ENCODE data around the gene EIF5AL1. TPM values are rescaled to one million over a fixed set of nuclear protein-coding genes. Genes with fewer than 3 reads are reported as not detected.
A peak's percentile ranks its signal among the peaks of the same experiment; 100 is the strongest.

Gene EIF5AL1
- total RNA-seq, 1 donor from 2014 or later: 0.34 TPM

DNA sequence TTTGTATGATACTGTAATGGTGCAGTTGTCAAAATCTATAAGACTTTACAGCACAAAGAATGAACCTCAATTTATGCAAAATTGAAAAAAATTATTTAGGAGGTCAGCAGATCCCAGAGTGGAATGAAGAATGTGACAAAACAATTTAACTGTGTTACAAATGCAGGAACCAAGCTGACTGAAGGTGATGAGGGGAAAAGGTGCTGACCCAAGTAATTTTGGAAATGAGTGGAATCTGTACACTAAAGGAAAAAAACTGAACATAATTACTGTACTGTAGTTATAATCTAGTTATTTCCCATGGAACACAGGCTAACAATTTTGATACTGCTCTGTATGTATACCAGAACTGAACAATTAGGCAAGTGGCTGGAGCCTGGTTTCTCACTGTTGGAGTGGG is 35.7 kb upstream of the EIF5AL1 start:
- DNase-seq (ENCODE audit: low spot score): no peak
- H3K27me3 Mint-ChIP-seq (ENCODE audit: insufficient read depth): peaks cover 38% of the 10 kb centered on the region
- no peak overlapping the region for H3K4me3 Mint-ChIP-seq
- H3K27ac Mint-ChIP-seq: no peak overlapping the region
- intact Hi-C loops (cut with micrococcal nuclease): no loop called here
- H3K36me3 Mint-ChIP-seq (ENCODE audit: low read depth): no peaks in the 10 kb centered on the region
- no peaks in the 10 kb centered on the region for H3K9me3 Mint-ChIP-seq
- no peaks in the 10 kb centered on the region for H3K4me1 Mint-ChIP-seq (ENCODE audit: low read depth)

GRCh38 chr10:79477456-79477855 is 34.9 kb upstream of the EIF5AL1 start:
- no peaks in the 10 kb centered on the region for H3K36me3 Mint-ChIP-seq (ENCODE audit: low read depth)
- peaks cover 31% of the 10 kb centered on the region for H3K27me3 Mint-ChIP-seq (ENCODE audit: insufficient read depth)
- H3K27ac Mint-ChIP-seq: no peak overlapping the region
- DNase-seq (ENCODE audit: low spot score): no peak
- H3K4me1 Mint-ChIP-seq (ENCODE audit: low read depth): no peaks in the 10 kb centered on the region
- intact Hi-C loops (cut with micrococcal nuclease): no loop called here
- no peaks in the 10 kb centered on the region for H3K9me3 Mint-ChIP-seq
- H3K4me3 Mint-ChIP-seq: no peak overlapping the region

- intact Hi-C loops (cut with micrococcal nuclease): no loop called here
- Mint-ChIP-seq H3K4me3 (no peak overlapping the region), H3K27me3 (ENCODE audit: insufficient read depth) (peaks cover 22% of the 10 kb centered on the region), H3K4me1 (ENCODE audit: low read depth) (no peaks in the 10 kb centered on the region), H3K36me3 (ENCODE audit: low read depth) (no peaks in the 10 kb centered on the region), H3K9me3 (no peaks in the 10 kb centered on the region), H3K27ac (no peak overlapping the region)
- DNase-seq (ENCODE audit: low spot score): no peak
Measured at GRCh38 chr10:79479283-79479909, 32.9 kb upstream of the EIF5AL1 start.

DNA sequence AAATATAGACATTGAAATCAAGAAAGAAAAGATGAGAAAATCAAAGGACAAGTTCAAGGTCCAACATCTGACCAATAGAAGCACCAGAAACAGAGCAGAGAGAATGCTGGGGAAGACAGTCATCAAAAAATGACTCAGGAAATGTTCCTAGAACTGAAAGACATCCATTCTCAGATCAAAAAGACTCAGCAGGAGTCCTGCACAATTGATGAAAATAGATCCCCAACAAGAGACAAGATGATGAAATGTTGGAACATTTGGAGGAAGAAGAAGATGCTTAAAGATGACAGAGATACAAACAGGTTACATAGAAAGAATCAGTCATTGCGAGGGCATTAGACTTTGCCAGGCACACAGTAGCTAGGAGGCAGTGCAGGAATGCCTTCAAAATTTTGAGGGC is 30.0 kb upstream of the EIF5AL1 start:
- Mint-ChIP-seq H3K4me3 (no peak overlapping the region), H3K27me3 (ENCODE audit: insufficient read depth) (peaks cover 16% of the 10 kb centered on the region), H3K27ac (no peak overlapping the region), H3K9me3 (no peaks in the 10 kb centered on the region), H3K4me1 (ENCODE audit: low read depth) (no peaks in the 10 kb centered on the region), H3K36me3 (ENCODE audit: low read depth) (no peaks in the 10 kb centered on the region)
- intact Hi-C loops (cut with micrococcal nuclease): no loop called here
- no peak for DNase-seq (ENCODE audit: low spot score)

DNA sequence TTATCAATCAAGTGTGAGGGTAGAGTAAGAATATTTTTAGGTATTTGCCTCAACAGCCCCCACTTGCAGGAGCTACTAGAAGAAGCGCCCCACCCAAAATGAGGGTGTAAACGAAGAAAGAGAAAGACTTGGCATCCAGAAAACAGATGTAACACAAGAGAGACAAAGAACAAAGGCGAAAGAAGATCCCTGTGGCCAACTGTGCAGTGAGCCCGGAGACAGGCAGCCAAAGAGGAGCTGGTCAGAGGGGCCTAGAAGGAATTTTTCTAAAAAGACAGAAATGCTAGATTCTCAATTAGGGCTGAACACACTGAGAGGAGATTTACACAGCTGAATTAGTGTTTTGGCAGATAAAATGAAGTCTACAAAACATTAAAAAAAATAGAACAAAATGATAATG is 29.6 kb upstream of the EIF5AL1 start:
- no peak overlapping the region for H3K4me3 Mint-ChIP-seq
- DNase-seq (ENCODE audit: low spot score): no peak
- intact Hi-C loops (cut with micrococcal nuclease): no loop called here
- no peaks in the 10 kb centered on the region for H3K4me1 Mint-ChIP-seq (ENCODE audit: low read depth)
- H3K36me3 Mint-ChIP-seq (ENCODE audit: low read depth): no peaks in the 10 kb centered on the region
- peaks cover 13% of the 10 kb centered on the region for H3K27me3 Mint-ChIP-seq (ENCODE audit: insufficient read depth)
- H3K9me3 Mint-ChIP-seq: no peaks in the 10 kb centered on the region
- no peak overlapping the region for H3K27ac Mint-ChIP-seq

DNA sequence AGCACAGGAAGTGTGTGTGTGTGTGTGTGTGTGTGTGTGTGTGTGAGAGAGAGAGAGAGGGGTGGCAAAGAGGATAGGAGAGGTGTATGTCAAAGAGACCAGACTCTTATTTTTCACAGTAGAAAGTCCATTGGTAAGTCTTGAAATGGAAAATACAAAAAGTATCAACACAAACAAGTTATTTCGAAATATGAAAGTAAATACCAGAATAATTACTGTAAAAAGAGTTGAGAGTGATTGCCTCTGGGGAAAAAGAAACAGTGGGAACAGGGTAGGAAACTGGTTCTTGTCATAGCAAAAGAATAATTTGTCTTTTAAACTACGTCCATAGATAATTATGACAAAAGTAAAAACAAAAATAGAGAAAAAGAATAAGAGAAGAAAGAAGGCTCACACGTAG is 29.0 kb upstream of the EIF5AL1 start:
- no peak overlapping the region for H3K27ac Mint-ChIP-seq
- no peaks in the 10 kb centered on the region for H3K4me1 Mint-ChIP-seq (ENCODE audit: low read depth)
- no peaks in the 10 kb centered on the region for H3K9me3 Mint-ChIP-seq
- no peak for DNase-seq (ENCODE audit: low spot score)
- H3K4me3 Mint-ChIP-seq: no peak overlapping the region
- H3K36me3 Mint-ChIP-seq (ENCODE audit: low read depth): no peaks in the 10 kb centered on the region
- H3K27me3 Mint-ChIP-seq (ENCODE audit: insufficient read depth): peaks cover 15% of the 10 kb centered on the region
- intact Hi-C loops (cut with micrococcal nuclease): no loop called here

DNA sequence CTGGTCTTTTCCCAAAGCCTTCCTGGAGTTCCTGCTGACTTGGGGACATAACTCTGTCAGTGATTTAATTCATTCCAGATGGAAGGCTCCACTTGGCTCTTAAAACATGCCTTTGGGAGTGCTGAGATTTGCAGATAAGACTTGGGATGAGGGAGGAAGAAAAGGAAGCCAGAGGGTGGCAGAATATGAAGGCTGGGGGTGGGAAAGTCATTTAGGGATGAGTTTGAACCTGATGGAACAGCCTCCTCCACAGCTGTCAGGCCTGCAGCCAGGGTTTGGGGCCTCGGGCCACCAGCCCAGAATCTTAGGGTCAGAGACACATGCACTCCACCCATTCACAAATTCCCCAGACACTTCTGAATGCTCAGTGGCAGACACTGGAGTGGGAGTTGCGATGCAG is 28.4 kb upstream of the EIF5AL1 start:
- Mint-ChIP-seq H3K4me1 (ENCODE audit: low read depth) (no peaks in the 10 kb centered on the region), H3K27me3 (ENCODE audit: insufficient read depth) (peaks cover 13% of the 10 kb centered on the region), H3K36me3 (ENCODE audit: low read depth) (no peaks in the 10 kb centered on the region), H3K27ac (no peak overlapping the region), H3K4me3 (no peak overlapping the region), H3K9me3 (no peaks in the 10 kb centered on the region)
- DNase-seq (ENCODE audit: low spot score): no peak
- intact Hi-C loops (cut with micrococcal nuclease): no loop called here

DNA sequence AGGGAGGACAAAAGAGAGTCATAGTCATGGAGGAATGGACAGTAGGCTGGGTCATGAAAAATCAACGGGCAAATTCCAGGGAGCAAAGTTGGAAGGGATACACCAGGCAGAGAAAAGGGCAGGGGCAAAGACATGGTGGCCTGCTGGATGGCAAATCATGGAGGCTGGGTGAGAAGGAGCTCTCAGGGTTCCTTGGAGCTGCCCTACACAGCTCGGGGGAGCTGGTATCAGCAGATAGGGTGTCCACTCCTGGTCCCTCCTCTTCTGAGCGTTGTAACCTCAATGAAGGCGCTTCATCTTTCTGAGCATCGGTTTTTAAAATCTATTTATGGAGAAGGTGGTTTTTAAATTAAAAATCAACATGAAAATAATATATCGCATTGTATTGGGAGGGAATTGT is 27.9 kb upstream of the EIF5AL1 start:
- intact Hi-C loops (cut with micrococcal nuclease): no loop called here
- no peak for DNase-seq (ENCODE audit: low spot score)
- H3K4me3 Mint-ChIP-seq: no peak overlapping the region
- no peak overlapping the region for H3K27ac Mint-ChIP-seq
- peaks cover 13% of the 10 kb centered on the region for H3K27me3 Mint-ChIP-seq (ENCODE audit: insufficient read depth)
- no peaks in the 10 kb centered on the region for H3K4me1 Mint-ChIP-seq (ENCODE audit: low read depth)
- no peaks in the 10 kb centered on the region for H3K9me3 Mint-ChIP-seq
- H3K36me3 Mint-ChIP-seq (ENCODE audit: low read depth): no peaks in the 10 kb centered on the region

GRCh38 chr10:79487296-79488194 is 24.8 kb upstream of the EIF5AL1 start:
- H3K27ac Mint-ChIP-seq: no peak overlapping the region
- H3K27me3 Mint-ChIP-seq (ENCODE audit: insufficient read depth): peaks cover 11% of the 10 kb centered on the region
- no peaks in the 10 kb centered on the region for H3K9me3 Mint-ChIP-seq
- no peaks in the 10 kb centered on the region for H3K4me1 Mint-ChIP-seq (ENCODE audit: low read depth)
- DNase-seq (ENCODE audit: low spot score): peak; percentile 15
- intact Hi-C loops (cut with micrococcal nuclease): loop anchor here (1.0 kb wide), 1 partner anchor 113 kb away; no protein-coding TSS in a partner anchor
- no peak overlapping the region for H3K4me3 Mint-ChIP-seq
- H3K36me3 Mint-ChIP-seq (ENCODE audit: low read depth): no peaks in the 10 kb centered on the region

DNA sequence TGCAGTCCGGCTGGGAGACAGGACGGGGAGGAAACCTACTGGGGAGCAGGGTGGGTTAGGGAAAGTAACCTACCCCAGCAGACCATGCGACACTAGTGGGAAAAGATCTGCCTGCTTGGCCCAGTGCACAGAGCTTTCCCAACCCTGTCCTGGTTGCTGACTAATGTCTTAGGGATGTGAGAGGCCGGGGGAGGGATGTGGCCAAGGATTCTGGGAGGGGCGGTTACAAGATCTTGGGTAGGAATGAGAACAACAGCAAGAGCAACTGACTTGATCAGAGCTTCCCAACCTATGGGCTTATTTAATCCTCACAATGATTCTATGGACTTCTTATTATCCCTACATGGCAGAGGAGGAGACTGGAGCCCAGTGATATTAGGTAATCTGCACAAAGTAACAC is 24.0 kb upstream of the EIF5AL1 start:
- no peaks in the 10 kb centered on the region for H3K36me3 Mint-ChIP-seq (ENCODE audit: low read depth)
- intact Hi-C loops (cut with micrococcal nuclease): no loop called here
- H3K4me3 Mint-ChIP-seq: no peak overlapping the region
- H3K27ac Mint-ChIP-seq: no peak overlapping the region
- H3K27me3 Mint-ChIP-seq (ENCODE audit: insufficient read depth): peaks cover 11% of the 10 kb centered on the region
- DNase-seq (ENCODE audit: low spot score): no peak
- no peaks in the 10 kb centered on the region for H3K9me3 Mint-ChIP-seq
- H3K4me1 Mint-ChIP-seq (ENCODE audit: low read depth): no peaks in the 10 kb centered on the region

- H3K4me3 Mint-ChIP-seq: no peak overlapping the region
- H3K9me3 Mint-ChIP-seq: no peaks in the 10 kb centered on the region
- no peak overlapping the region for H3K27ac Mint-ChIP-seq
- H3K27me3 Mint-ChIP-seq (ENCODE audit: insufficient read depth): peaks cover 11% of the 10 kb centered on the region
- intact Hi-C loops (cut with micrococcal nuclease): no loop called here
- H3K4me1 Mint-ChIP-seq (ENCODE audit: low read depth): no peaks in the 10 kb centered on the region
- no peak for DNase-seq (ENCODE audit: low spot score)
- no peaks in the 10 kb centered on the region for H3K36me3 Mint-ChIP-seq (ENCODE audit: low read depth)
Measured at GRCh38 chr10:79488870-79489269, 23.5 kb upstream of the EIF5AL1 start.

GRCh38 chr10:79490400-79491142 is 21.8 kb upstream of the EIF5AL1 start:
- DNase-seq (ENCODE audit: low spot score): no peak
- no peak overlapping the region for H3K27ac Mint-ChIP-seq
- H3K36me3 Mint-ChIP-seq (ENCODE audit: low read depth): no peaks in the 10 kb centered on the region
- no peaks in the 10 kb centered on the region for H3K9me3 Mint-ChIP-seq
- no peaks in the 10 kb centered on the region for H3K4me1 Mint-ChIP-seq (ENCODE audit: low read depth)
- no peak overlapping the region for H3K4me3 Mint-ChIP-seq
- intact Hi-C loops (cut with micrococcal nuclease): no loop called here
- H3K27me3 Mint-ChIP-seq (ENCODE audit: insufficient read depth): peaks cover 8% of the 10 kb centered on the region
